Measurements from ENCODE around the gene CDK19.

GRCh38 chr6:110712238-110712637 lies 103.0 kb downstream of the CDK19 start:
- TF ChIP-seq POLR2A (IDR thresholded peaks at IDR 0.05; ENCODE audit: low read depth, low read length): no peak
- no peak for TF ChIP-seq CTCF (conservative IDR thresholded peaks at IDR 0.05; ENCODE audit: low read depth, low read length)
- TF ChIP-seq RFX5 (IDR thresholded peaks at IDR 0.05; ENCODE audit: low read depth, low read length): no peak
- TF ChIP-seq USF2 (IDR thresholded peaks at IDR 0.05; ENCODE audit: low read depth, low read length): no peak
- TF ChIP-seq SMC3 (IDR thresholded peaks at IDR 0.05; ENCODE audit: low read depth, low read length): no peak
- TF ChIP-seq NFE2L2 (IDR thresholded peaks at IDR 0.05; ENCODE audit: low read depth, low read length): no peak
- no peak for TF ChIP-seq RAD21 (IDR thresholded peaks at IDR 0.05; ENCODE audit: low read length)
- TF ChIP-seq MAFK (IDR thresholded peaks at IDR 0.05; ENCODE audit: low read depth, low read length): peak; percentile 20; the same call in 1 of the 2 replicates
- no peak for TF ChIP-seq MAZ (IDR thresholded peaks at IDR 0.05; ENCODE audit: borderline replicate concordance, low read depth, low read length)
- TF ChIP-seq FOS (IDR thresholded peaks at IDR 0.05; ENCODE audit: low read depth, low read length): no peak
- TF ChIP-seq MXI1 (IDR thresholded peaks at IDR 0.05; ENCODE audit: borderline replicate concordance, low read depth, low read length): no peak
- TF ChIP-seq CHD1 (IDR thresholded peaks at IDR 0.05; ENCODE audit: low read depth, low read length): no peak

All from IMR-90 (cell line).